Neural cell (in vitro differentiated cells): ENCODE data around the gene S1PR2. TPM values are rescaled to one million over a fixed set of nuclear protein-coding genes. Genes with fewer than 3 reads are reported as not detected.

Experiments
- H2AFZ ChIP-seq: fragments of 200-600, 300-800 bp; sonication (generic), shearing (Covaris generic); 2 replicates; pipeline ENCODE4 v1.6.0; 2014; ENCODE audit warnings: low read depth, mild to moderate bottlenecking, antibody characterized with exemption, low read length, moderate library complexity
- H3F3A ChIP-seq: fragments of 200-600 bp; shearing (Covaris generic); 2 replicates; pipeline ENCODE4 v1.6.1; 2016; ENCODE audit warnings: mild to moderate bottlenecking, moderate library complexity, mixed read lengths, antibody characterized with exemption, low read length; ENCODE audit not compliant: insufficient read depth, poor library complexity, severe bottlenecking
- H3K27ac ChIP-seq: fragments of 200-600, 300-800 bp; sonication (generic), shearing (Covaris generic); 2 replicates; pipeline ENCODE4 v1.5.1; 2014; ENCODE audit warnings: mild to moderate bottlenecking, low read length, moderate library complexity
- H3K27me3 ChIP-seq: fragments of 300-800, 200-600 bp; sonication (generic), shearing (Covaris generic); 2 replicates; pipeline ENCODE4 v1.6.0; 2014; ENCODE audit warnings: mild to moderate bottlenecking, low read depth, low read length, moderate library complexity; ENCODE audit not compliant: insufficient read depth
- H3K36me3 ChIP-seq: fragments of 300-800, 200-600 bp; sonication (generic), shearing (Covaris generic); 2 replicates; pipeline ENCODE4 v1.5.1; 2014; ENCODE audit warnings: mild to moderate bottlenecking, antibody characterized with exemption, low read length, moderate library complexity; ENCODE audit not compliant: insufficient read depth
- H3K4me2 ChIP-seq: fragments of 300-800, 200-600 bp; sonication (generic), shearing (Covaris generic); 2 replicates; pipeline ENCODE4 v1.6.0; 2014; ENCODE audit warnings: mild to moderate bottlenecking, low read length
- H3K4me3 ChIP-seq: fragments of 300-800, 200-600 bp; sonication (generic), shearing (Covaris generic); 2 replicates; pipeline ENCODE4 v1.5.1; 2014; ENCODE audit warnings: mild to moderate bottlenecking, low read length, moderate library complexity
- H3K79me2 ChIP-seq: fragments of 200-600 bp; shearing (Covaris generic); replicated peaks from 2 replicates; pipeline ENCODE4 v1.6.0; 2014; ENCODE audit warnings: mild to moderate bottlenecking, low read length, moderate library complexity; ENCODE audit not compliant: insufficient read depth
- H3K9ac ChIP-seq: fragments of 300-800, 200-600 bp; sonication (generic), shearing (Covaris generic); 2 replicates; pipeline ENCODE4 v1.6.1; 2016; ENCODE audit warnings: mild to moderate bottlenecking, low read length, mixed read lengths
- H3K9me2 ChIP-seq: fragments of 200-600 bp; shearing (Covaris generic); 2 replicates; pipeline ENCODE4 v1.6.1; 2016; ENCODE audit warnings: mild to moderate bottlenecking, low read length, mixed read lengths; ENCODE audit not compliant: insufficient read depth
- H3K9me3 ChIP-seq: fragments of 200-600, 300-800 bp; sonication (generic), shearing (Covaris generic); 2 replicates; pipeline ENCODE4 v1.6.1; 2016; ENCODE audit warnings: mild to moderate bottlenecking, mixed run types, low read length, moderate library complexity, mixed read lengths
- H4K20me1 ChIP-seq: fragments of 200-600 bp; shearing (Covaris generic); 2 replicates; pipeline ENCODE4 v1.6.1; 2016; ENCODE audit warnings: mild to moderate bottlenecking, mixed run types; ENCODE audit not compliant: insufficient read depth
- EP300 ChIP-seq: fragments of 450-650 bp; conservative IDR thresholded peaks from 2 replicates; pipeline ENCODE4 v1.6.1; 2014; ENCODE audit warnings: antibody characterized with exemption, mild to moderate bottlenecking, moderate library complexity; ENCODE audit not compliant: poor library complexity, severe bottlenecking
- EZH2 ChIP-seq: fragments of 200-600, 300-800 bp; shearing (Covaris generic), sonication (generic); IDR thresholded peaks from 2 replicates; pipeline ENCODE4 v1.6.1; 2014; ENCODE audit warnings: antibody characterized with exemption, low read length, borderline replicate concordance, mild to moderate bottlenecking; ENCODE audit not compliant: insufficient read depth, poor library complexity, severe bottlenecking
- MXI1 ChIP-seq: fragments of 450-650 bp; conservative IDR thresholded peaks from 2 replicates; pipeline ENCODE4 v1.6.1; 2014; ENCODE audit warnings: antibody characterized with exemption, mild to moderate bottlenecking; ENCODE audit not compliant: poor library complexity, severe bottlenecking
- POLR2AphosphoS5 ChIP-seq: IDR thresholded peaks from 2 replicates; pipeline ENCODE4 v1.6.1; 2012
- RAD21 ChIP-seq: fragments of 450-650 bp; conservative IDR thresholded peaks from 2 replicates; pipeline ENCODE4 v1.6.1; 2014; ENCODE audit warnings: antibody characterized with exemption, mild to moderate bottlenecking, moderate library complexity
- SMC3 ChIP-seq: fragments of 450-650 bp; conservative IDR thresholded peaks from 2 replicates; pipeline ENCODE4 v1.6.1; 2014; ENCODE audit warnings: antibody characterized with exemption, mild to moderate bottlenecking, moderate library complexity; ENCODE audit not compliant: poor library complexity
- TAF1 ChIP-seq: IDR thresholded peaks from 2 replicates; pipeline ENCODE4 v1.6.1; 2012; ENCODE audit warnings: low read depth
- polyA plus RNA-seq: library from polyadenylated mRNA; depleted of rRNA; stranded (reverse); fragments of >200 nt; gene quantifications from 2 replicates; pipeline ENCODE4 v1.2.3, GENCODE V29; 2014
- TF ChIP-seq, protein P1 (sequence below): IDR thresholded peaks from 2 replicates; pipeline ENCODE4 v1.6.1; 2012; ENCODE audit warnings: borderline replicate concordance
- TF ChIP-seq, protein P2 (sequence below): fragments of 450-650 bp; IDR thresholded peaks from 2 replicates; pipeline ENCODE4 v1.5.1; 2014; ENCODE audit warnings: antibody characterized with exemption, mild to moderate bottlenecking, moderate library complexity; ENCODE audit not compliant: poor library complexity, severe bottlenecking

Gene S1PR2
- polyA plus RNA-seq, 1 donor from 2014 or later: 7.5 TPM

DNA sequence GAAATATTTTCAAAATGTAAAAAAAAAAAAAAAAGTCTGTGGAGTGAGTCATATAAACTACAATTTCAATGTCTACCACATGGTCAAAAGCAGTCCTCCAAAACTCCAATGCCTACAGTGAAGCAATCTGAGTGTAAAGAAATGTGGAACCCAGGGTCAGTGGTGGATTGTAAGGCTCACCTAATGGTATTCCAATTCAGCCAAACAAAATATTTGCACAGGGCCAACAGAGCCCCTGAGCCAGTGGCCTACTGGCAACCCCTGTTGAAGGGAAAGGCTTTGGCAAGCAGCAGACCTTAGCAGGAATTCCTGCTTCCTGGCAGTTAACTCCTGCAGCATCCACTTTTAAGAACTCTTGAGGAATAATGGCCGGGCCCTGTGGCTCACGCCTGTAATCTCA, 39.8 kb downstream of the S1PR2 start:
- no peak overlapping the region for H3K27ac ChIP-seq
- no peaks in the 10 kb centered on the region for H3F3A ChIP-seq
- no peak overlapping the region for H3K4me3 ChIP-seq
- H3K36me3 ChIP-seq: no peaks in the 10 kb centered on the region
- H3K9ac ChIP-seq: no peak overlapping the region
- H3K9me3 ChIP-seq: no peaks in the 10 kb centered on the region
- no peak overlapping the region for H2AFZ ChIP-seq
- H3K4me2 ChIP-seq: no peak overlapping the region
- no peaks in the 10 kb centered on the region for H4K20me1 ChIP-seq
- H3K9me2 ChIP-seq: no peaks in the 10 kb centered on the region
- TF ChIP-seq MXI1 (no peak), EP300 (no peak), POLR2AphosphoS5 (no peak), TAF1 (no peak), EZH2 (no peak), SMC3 (no peak), RAD21 (no peak)
- TF ChIP-seq, protein P1, sequence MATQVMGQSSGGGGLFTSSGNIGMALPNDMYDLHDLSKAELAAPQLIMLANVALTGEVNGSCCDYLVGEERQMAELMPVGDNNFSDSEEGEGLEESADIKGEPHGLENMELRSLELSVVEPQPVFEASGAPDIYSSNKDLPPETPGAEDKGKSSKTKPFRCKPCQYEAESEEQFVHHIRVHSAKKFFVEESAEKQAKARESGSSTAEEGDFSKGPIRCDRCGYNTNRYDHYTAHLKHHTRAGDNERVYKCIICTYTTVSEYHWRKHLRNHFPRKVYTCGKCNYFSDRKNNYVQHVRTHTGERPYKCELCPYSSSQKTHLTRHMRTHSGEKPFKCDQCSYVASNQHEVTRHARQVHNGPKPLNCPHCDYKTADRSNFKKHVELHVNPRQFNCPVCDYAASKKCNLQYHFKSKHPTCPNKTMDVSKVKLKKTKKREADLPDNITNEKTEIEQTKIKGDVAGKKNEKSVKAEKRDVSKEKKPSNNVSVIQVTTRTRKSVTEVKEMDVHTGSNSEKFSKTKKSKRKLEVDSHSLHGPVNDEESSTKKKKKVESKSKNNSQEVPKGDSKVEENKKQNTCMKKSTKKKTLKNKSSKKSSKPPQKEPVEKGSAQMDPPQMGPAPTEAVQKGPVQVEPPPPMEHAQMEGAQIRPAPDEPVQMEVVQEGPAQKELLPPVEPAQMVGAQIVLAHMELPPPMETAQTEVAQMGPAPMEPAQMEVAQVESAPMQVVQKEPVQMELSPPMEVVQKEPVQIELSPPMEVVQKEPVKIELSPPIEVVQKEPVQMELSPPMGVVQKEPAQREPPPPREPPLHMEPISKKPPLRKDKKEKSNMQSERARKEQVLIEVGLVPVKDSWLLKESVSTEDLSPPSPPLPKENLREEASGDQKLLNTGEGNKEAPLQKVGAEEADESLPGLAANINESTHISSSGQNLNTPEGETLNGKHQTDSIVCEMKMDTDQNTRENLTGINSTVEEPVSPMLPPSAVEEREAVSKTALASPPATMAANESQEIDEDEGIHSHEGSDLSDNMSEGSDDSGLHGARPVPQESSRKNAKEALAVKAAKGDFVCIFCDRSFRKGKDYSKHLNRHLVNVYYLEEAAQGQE: no peak
- TF ChIP-seq, protein P2, sequence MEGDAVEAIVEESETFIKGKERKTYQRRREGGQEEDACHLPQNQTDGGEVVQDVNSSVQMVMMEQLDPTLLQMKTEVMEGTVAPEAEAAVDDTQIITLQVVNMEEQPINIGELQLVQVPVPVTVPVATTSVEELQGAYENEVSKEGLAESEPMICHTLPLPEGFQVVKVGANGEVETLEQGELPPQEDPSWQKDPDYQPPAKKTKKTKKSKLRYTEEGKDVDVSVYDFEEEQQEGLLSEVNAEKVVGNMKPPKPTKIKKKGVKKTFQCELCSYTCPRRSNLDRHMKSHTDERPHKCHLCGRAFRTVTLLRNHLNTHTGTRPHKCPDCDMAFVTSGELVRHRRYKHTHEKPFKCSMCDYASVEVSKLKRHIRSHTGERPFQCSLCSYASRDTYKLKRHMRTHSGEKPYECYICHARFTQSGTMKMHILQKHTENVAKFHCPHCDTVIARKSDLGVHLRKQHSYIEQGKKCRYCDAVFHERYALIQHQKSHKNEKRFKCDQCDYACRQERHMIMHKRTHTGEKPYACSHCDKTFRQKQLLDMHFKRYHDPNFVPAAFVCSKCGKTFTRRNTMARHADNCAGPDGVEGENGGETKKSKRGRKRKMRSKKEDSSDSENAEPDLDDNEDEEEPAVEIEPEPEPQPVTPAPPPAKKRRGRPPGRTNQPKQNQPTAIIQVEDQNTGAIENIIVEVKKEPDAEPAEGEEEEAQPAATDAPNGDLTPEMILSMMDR: no peak
- H3K27me3 ChIP-seq: no peaks in the 10 kb centered on the region
- peaks cover 65% of the 10 kb centered on the region for H3K79me2 ChIP-seq

DNA sequence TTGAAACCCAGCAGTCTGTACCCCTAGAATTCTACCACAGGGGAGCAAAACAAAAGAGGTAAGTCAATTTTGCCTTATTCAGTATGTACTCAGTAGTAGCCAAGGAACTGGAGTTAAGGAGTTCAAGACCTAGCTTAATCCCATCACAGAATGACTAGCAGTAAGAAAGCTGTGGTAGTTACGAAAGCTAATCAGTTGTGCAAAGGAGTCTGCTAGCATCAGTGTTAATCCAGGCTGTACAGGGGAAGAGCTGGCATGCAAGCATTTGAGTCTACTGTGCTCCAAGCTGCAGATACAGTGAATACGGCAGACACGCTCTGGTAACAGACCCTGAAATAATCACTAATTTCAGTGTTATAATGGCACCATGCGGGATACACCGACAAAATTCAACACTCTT, 41.1 kb downstream of the S1PR2 start:
- H4K20me1 ChIP-seq: no peaks in the 10 kb centered on the region
- H3K4me3 ChIP-seq: no peak overlapping the region
- no peaks in the 10 kb centered on the region for H3K27me3 ChIP-seq
- no peak for TF ChIP-seq POLR2AphosphoS5
- no peak for TF ChIP-seq EP300
- H3K79me2 ChIP-seq: peaks cover 72% of the 10 kb centered on the region
- no peak overlapping the region for H3K9ac ChIP-seq
- H3K9me2 ChIP-seq: no peaks in the 10 kb centered on the region
- H3K27ac ChIP-seq: no peak overlapping the region
- no peaks in the 10 kb centered on the region for H3K36me3 ChIP-seq
- no peak overlapping the region for H3K4me2 ChIP-seq
- H3F3A ChIP-seq: no peaks in the 10 kb centered on the region
- H2AFZ ChIP-seq: no peak overlapping the region
- no peaks in the 10 kb centered on the region for H3K9me3 ChIP-seq

DNA sequence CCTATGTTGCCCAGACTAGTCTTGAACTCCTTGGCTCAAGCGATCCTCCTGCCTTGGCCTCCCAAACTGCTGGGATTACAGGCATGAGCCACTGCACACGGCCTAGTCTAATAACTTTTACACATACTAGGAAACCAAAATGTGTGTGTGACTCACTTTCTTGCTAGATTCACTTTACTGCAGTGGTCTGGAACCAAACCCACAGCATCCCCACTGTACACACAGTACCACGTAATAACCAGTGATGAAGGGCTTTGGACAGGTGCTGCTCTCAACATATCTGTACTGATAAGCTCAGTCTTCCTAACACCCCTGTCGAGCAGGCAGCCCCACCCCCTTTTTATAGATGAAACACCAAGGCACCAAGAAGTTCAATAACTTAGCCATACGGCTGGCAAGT, 41.5 kb downstream of the S1PR2 start:
- peaks cover 74% of the 10 kb centered on the region for H3K79me2 ChIP-seq
- no peaks in the 10 kb centered on the region for H3K36me3 ChIP-seq
- H2AFZ ChIP-seq: no peak overlapping the region
- no peaks in the 10 kb centered on the region for H3K27me3 ChIP-seq
- H3K9me3 ChIP-seq: no peaks in the 10 kb centered on the region
- no peaks in the 10 kb centered on the region for H3F3A ChIP-seq
- H3K4me2 ChIP-seq: no peak overlapping the region
- no peak overlapping the region for H3K4me3 ChIP-seq
- no peaks in the 10 kb centered on the region for H3K9me2 ChIP-seq
- no peak overlapping the region for H3K27ac ChIP-seq
- H4K20me1 ChIP-seq: no peaks in the 10 kb centered on the region
- H3K9ac ChIP-seq: no peak overlapping the region
- TF ChIP-seq EZH2 (no peak), TAF1 (no peak), RAD21 (no peak), MXI1 (no peak), SMC3 (no peak), POLR2AphosphoS5 (no peak), EP300 (no peak)
- TF ChIP-seq, protein P2: no peak
- TF ChIP-seq, protein P1: no peak
